ENCODE measurements around the gene SLC6A13.
"Not testable (repeated sequence)": the region's sequence is repeated elsewhere in the genome, so short reads cannot be mapped to it uniquely, and the experiment has no call there.

Gene SLC6A13

DNA sequence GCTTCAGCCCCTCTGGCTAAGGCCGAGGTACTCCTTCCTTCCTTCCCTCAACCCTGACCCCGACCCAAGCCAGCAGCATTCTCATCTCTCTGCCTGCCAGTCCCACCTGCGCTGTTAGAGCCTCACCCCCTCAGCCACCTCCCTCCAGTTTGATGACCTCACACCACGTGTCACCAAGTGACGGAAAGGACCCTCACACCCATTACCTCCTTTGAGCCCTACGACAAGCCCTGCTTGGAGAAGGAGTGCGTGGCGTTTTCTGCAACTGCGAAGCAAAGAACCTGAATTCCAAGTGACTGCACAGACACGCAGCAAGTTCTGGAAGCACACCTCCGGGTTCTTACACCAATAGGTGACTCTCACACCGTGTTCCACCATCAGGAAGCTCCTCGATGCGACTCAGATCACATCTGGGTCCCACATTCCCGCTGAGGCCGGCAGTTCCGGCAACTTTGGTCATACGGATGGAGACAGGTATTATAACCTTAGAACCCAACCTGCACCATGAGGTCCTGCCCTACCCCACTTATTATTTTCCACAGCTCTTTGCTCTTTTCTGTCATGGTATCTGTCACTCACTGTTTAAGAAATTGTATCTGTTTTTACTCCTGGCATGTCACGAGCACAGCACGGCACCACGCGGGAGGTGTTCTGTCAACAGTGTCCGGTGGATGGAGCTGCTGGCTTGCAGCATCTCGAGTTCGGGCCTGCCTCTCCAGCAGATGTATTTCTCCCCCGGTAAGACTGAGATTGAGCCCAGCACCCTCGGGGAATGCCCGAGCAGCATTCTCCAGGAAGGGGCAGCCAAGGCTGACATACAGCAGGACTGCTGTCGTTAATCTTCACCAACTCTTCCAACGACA, 43.7 kb downstream of the SLC6A13 start:
- ATAC-seq: no peak
- TF ChIP-seq TOX (CRISPR knock-in tag; IDR thresholded peaks at IDR 0.05; ENCODE audit: borderline replicate concordance) (no peak), BACH2 (CRISPR knock-in tag; IDR thresholded peaks at IDR 0.05; ENCODE audit: borderline replicate concordance) (no peak), ZFP3 (CRISPR knock-in tag; IDR thresholded peaks at IDR 0.05) (no peak), ZNF70 (CRISPR knock-in tag; IDR thresholded peaks at IDR 0.05) (no peak), ESRRG (CRISPR knock-in tag; IDR thresholded peaks at IDR 0.05) (no peak), ZFP30 (CRISPR knock-in tag; IDR thresholded peaks at IDR 0.05) (no peak), RARB (CRISPR knock-in tag; IDR thresholded peaks at IDR 0.05) (no peak), ZC3H10 (CRISPR knock-in tag; IDR thresholded peaks at IDR 0.05) (no peak), TCF4 (CRISPR knock-in tag; IDR thresholded peaks at IDR 0.05; ENCODE audit: borderline replicate concordance) (no peak)

GRCh38 chr12:218221-218620, 44.4 kb downstream of the SLC6A13 start:
- TF ChIP-seq OSR1 (CRISPR knock-in tag; IDR thresholded peaks at IDR 0.05) (no peak), ZFP30 (CRISPR knock-in tag; IDR thresholded peaks at IDR 0.05) (no peak), ARNTL (CRISPR knock-in tag; IDR thresholded peaks at IDR 0.05; ENCODE audit: borderline replicate concordance, low read depth) (no peak), ZNF8 (CRISPR knock-in tag; IDR thresholded peaks at IDR 0.05) (no peak), ISL1 (CRISPR knock-in tag; IDR thresholded peaks at IDR 0.05) (no peak)
- no peak for ATAC-seq

DNA sequence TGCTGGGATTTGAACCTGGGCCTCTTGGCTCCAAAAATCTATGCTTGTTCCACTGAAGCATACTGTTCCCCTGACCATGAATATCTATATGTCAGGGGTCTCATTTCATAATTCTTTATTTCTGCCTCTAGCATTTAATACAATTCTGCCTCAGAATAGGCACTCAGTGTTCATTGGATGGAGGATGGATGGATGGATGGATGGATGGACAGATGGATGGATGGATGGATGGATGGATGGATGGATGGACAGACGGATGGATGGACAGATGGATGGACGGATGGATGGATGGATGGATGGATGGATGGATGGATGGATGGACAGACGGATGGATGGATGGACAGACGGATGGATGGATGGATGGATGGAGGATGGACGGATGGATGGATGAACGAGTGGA, 45.6 kb downstream of the SLC6A13 start:
- not testable (repeated sequence) for ATAC-seq

DNA sequence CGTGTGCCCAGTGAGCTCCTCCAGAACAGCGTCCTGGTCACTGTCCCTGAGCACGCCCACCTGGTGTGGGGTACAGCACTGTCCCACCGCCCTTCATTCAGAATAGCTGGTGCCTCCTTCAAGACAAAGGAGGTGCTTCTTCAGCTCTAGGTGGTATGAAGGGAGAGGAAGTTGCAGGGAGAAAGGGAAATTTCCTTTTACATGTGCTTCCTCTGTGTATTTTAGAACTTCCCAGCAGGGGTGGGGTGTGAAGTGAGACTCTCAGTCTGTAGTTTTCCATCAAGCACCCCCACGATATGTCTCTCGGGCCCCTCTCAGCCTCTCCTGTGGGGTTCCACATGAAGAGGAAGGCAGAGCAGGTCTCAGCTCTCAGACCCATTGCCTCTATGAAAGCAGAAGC, 47.5 kb downstream of the SLC6A13 start:
- TF ChIP-seq ESRRG (CRISPR knock-in tag; IDR thresholded peaks at IDR 0.05) (no peak), ZFP3 (CRISPR knock-in tag; IDR thresholded peaks at IDR 0.05) (no peak), ZNF70 (CRISPR knock-in tag; IDR thresholded peaks at IDR 0.05) (no peak), PPARA (CRISPR knock-in tag; IDR thresholded peaks at IDR 0.05; ENCODE audit: borderline replicate concordance) (no peak), CSDC2 (CRISPR knock-in tag; IDR thresholded peaks at IDR 0.05) (no peak), SNAI2 (CRISPR knock-in tag; IDR thresholded peaks at IDR 0.05) (no peak), ISL1 (CRISPR knock-in tag; IDR thresholded peaks at IDR 0.05) (no peak), ZNF565 (CRISPR knock-in tag; conservative IDR thresholded peaks at IDR 0.05; ENCODE audit: low read depth) (no peak), GLIS3 (CRISPR knock-in tag; IDR thresholded peaks at IDR 0.05) (no peak), ZFP30 (CRISPR knock-in tag; IDR thresholded peaks at IDR 0.05) (no peak), ZC3H10 (CRISPR knock-in tag; IDR thresholded peaks at IDR 0.05) (no peak)
- TF ChIP-seq, protein P1, sequence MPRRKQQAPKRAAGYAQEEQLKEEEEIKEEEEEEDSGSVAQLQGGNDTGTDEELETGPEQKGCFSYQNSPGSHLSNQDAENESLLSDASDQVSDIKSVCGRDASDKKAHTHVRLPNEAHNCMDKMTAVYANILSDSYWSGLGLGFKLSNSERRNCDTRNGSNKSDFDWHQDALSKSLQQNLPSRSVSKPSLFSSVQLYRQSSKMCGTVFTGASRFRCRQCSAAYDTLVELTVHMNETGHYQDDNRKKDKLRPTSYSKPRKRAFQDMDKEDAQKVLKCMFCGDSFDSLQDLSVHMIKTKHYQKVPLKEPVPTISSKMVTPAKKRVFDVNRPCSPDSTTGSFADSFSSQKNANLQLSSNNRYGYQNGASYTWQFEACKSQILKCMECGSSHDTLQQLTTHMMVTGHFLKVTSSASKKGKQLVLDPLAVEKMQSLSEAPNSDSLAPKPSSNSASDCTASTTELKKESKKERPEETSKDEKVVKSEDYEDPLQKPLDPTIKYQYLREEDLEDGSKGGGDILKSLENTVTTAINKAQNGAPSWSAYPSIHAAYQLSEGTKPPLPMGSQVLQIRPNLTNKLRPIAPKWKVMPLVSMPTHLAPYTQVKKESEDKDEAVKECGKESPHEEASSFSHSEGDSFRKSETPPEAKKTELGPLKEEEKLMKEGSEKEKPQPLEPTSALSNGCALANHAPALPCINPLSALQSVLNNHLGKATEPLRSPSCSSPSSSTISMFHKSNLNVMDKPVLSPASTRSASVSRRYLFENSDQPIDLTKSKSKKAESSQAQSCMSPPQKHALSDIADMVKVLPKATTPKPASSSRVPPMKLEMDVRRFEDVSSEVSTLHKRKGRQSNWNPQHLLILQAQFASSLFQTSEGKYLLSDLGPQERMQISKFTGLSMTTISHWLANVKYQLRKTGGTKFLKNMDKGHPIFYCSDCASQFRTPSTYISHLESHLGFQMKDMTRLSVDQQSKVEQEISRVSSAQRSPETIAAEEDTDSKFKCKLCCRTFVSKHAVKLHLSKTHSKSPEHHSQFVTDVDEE (CRISPR knock-in tag; IDR thresholded peaks at IDR 0.05): no peak
- TF ChIP-seq, protein P2, sequence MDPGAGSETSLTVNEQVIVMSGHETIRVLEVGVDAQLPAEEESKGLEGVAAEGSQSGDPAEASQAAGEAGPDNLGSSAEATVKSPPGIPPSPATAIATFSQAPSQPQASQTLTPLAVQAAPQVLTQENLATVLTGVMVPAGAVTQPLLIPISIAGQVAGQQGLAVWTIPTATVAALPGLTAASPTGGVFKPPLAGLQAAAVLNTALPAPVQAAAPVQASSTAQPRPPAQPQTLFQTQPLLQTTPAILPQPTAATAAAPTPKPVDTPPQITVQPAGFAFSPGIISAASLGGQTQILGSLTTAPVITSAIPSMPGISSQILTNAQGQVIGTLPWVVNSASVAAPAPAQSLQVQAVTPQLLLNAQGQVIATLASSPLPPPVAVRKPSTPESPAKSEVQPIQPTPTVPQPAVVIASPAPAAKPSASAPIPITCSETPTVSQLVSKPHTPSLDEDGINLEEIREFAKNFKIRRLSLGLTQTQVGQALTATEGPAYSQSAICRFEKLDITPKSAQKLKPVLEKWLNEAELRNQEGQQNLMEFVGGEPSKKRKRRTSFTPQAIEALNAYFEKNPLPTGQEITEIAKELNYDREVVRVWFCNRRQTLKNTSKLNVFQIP (CRISPR knock-in tag; IDR thresholded peaks at IDR 0.05; ENCODE audit: borderline replicate concordance, low read depth): no peak
- TF ChIP-seq, protein P3, sequence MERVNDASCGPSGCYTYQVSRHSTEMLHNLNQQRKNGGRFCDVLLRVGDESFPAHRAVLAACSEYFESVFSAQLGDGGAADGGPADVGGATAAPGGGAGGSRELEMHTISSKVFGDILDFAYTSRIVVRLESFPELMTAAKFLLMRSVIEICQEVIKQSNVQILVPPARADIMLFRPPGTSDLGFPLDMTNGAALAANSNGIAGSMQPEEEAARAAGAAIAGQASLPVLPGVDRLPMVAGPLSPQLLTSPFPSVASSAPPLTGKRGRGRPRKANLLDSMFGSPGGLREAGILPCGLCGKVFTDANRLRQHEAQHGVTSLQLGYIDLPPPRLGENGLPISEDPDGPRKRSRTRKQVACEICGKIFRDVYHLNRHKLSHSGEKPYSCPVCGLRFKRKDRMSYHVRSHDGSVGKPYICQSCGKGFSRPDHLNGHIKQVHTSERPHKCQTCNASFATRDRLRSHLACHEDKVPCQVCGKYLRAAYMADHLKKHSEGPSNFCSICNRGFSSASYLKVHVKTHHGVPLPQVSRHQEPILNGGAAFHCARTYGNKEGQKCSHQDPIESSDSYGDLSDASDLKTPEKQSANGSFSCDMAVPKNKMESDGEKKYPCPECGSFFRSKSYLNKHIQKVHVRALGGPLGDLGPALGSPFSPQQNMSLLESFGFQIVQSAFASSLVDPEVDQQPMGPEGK (CRISPR knock-in tag; IDR thresholded peaks at IDR 0.05; ENCODE audit: borderline replicate concordance): no peak
- TF ChIP-seq, protein P4, sequence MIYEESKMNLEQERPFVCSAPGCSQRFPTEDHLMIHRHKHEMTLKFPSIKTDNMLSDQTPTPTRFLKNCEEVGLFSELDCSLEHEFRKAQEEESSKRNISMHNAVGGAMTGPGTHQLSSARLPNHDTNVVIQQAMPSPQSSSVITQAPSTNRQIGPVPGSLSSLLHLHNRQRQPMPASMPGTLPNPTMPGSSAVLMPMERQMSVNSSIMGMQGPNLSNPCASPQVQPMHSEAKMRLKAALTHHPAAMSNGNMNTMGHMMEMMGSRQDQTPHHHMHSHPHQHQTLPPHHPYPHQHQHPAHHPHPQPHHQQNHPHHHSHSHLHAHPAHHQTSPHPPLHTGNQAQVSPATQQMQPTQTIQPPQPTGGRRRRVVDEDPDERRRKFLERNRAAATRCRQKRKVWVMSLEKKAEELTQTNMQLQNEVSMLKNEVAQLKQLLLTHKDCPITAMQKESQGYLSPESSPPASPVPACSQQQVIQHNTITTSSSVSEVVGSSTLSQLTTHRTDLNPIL (CRISPR knock-in tag; IDR thresholded peaks at IDR 0.05; ENCODE audit: low read depth): no peak
- ATAC-seq: no peak

Data from SK-N-SH treated with all-trans-retinoic acid at 6 μM for 48 hours (cell line).